Globus pallidus (tissue), 1 donor: ENCODE measurements around the gene KCNJ5.

Experiments
- DNase-seq: peaks from one replicate; pipeline ENCODE4 v3.0.0-alpha.2; 2015; ENCODE audit warnings: low spot score

Gene KCNJ5

GRCh38 chr11:128871168-128871610 lies 20.0 kb upstream of the KCNJ5 start:
- DNase-seq = no peak

- no peak for DNase-seq
Measured at GRCh38 chr11:128872094-128872493, 19.1 kb upstream of the KCNJ5 start.

GRCh38 chr11:128872594-128872993 lies 18.6 kb upstream of the KCNJ5 start:
- DNase-seq = no peak

- no peak for DNase-seq
Measured at GRCh38 chr11:128874427-128874826, 16.7 kb upstream of the KCNJ5 start.

- DNase-seq = no peak
Measured at GRCh38 chr11:128876133-128876650, 15.0 kb upstream of the KCNJ5 start.

GRCh38 chr11:128877726-128878125 lies 13.4 kb upstream of the KCNJ5 start:
- DNase-seq = no peak

- no peak for DNase-seq
Measured at GRCh38 chr11:128878455-128878854, 12.7 kb upstream of the KCNJ5 start.

GRCh38 chr11:128879817-128880216 lies 11.3 kb upstream of the KCNJ5 start:
- no peak for DNase-seq

GRCh38 chr11:128881221-128881620 lies 9.9 kb upstream of the KCNJ5 start:
- DNase-seq = no peak

GRCh38 chr11:128882451-128882850 lies 8.7 kb upstream of the KCNJ5 start:
- no peak for DNase-seq

- DNase-seq = no peak
Measured at GRCh38 chr11:128884054-128884453, 7.1 kb upstream of the KCNJ5 start.

GRCh38 chr11:128884703-128885338 lies 6.3 kb upstream of the KCNJ5 start:
- peak; percentile 39 for DNase-seq

GRCh38 chr11:128886406-128887124 lies 4.6 kb upstream of the KCNJ5 start:
- DNase-seq = no peak

GRCh38 chr11:128888034-128888985 lies 2.8 kb upstream of the KCNJ5 start:
- no peak for DNase-seq

- no peak for DNase-seq
Measured at GRCh38 chr11:128889657-128890213, 1.4 kb upstream of the KCNJ5 start.

- DNase-seq = no peak
Measured at GRCh38 chr11:128890216-128890542, 977 bp upstream of the KCNJ5 start.

- DNase-seq = no peak
Measured at GRCh38 chr11:128891913-128892398, 800 bp downstream of the KCNJ5 start.

- DNase-seq = no peak
Measured at GRCh38 chr11:128892866-128893565, 1.9 kb downstream of the KCNJ5 start.

GRCh38 chr11:128893578-128894285 lies 2.6 kb downstream of the KCNJ5 start:
- DNase-seq = no peak

GRCh38 chr11:128894286-128894681 lies 3.1 kb downstream of the KCNJ5 start:
- no peak for DNase-seq

GRCh38 chr11:128894685-128895084 lies 3.5 kb downstream of the KCNJ5 start:
- DNase-seq = no peak
